Endothelial cell of umbilical vein (primary cell): Measurements from ENCODE around the gene PSMB9. TPM values are rescaled to one million over a fixed set of nuclear protein-coding genes. Genes with fewer than 3 reads are reported as not detected.

Source experiments
- BruUV-seq: library from RNA; stranded (reverse); fragments of 400-500 nt; replicated peaks from 2 replicates; lab custom pipeline; 2021; lab: Mats Ljungman, UMichigan
- CTCF ChIA-PET: fragments of 300-600, 350-600 bp; sonication (Branson Sonifier 250); formaldehyde crosslinking; loops from one replicate; lab custom pipeline; 2021; ENCODE audit warnings: antibody characterized with exemption, inconsistent platforms; lab: Charles Lee
- POLR2A ChIA-PET: fragments of 300-600, 350-600 bp; sonication (Branson Sonifier 250); formaldehyde crosslinking; loops from one replicate; lab custom pipeline; 2021; ENCODE audit warnings: antibody characterized with exemption, inconsistent platforms; lab: Charles Lee
- DNase-seq: peaks from one replicate; pipeline ENCODE4 v3.0.0-alpha.2; 2011; ENCODE audit warnings: low read depth, low spot score
- FAIRE-seq: peaks from 2 replicates; lab custom pipeline; 2011; peaks lifted over from hg19 to GRCh38; lab: Jason Lieb, UNC
- H2AFZ ChIP-seq: 2 replicates; pipeline ENCODE4 v1.6.0; 2012; ENCODE audit warnings: low read depth, low read length, control low read depth, inconsistent platforms
- H3K27ac ChIP-seq: 2 replicates; pipeline ENCODE4 v1.5.1; 2011; ENCODE audit warnings: low read depth, mild to moderate bottlenecking, control low read depth, low read length, moderate library complexity; ENCODE audit not compliant: insufficient read depth
- H3K27me3 ChIP-seq, 2 experiments: 2 replicates each; pipeline versions ENCODE4 v1.6.0 to v1.6.1; 2011; ENCODE audit warnings: low read length in 2 of 2, mixed read lengths in 1 of 2; ENCODE audit not compliant: control insufficient read depth in 2 of 2, insufficient read depth in 2 of 2
- H3K36me3 ChIP-seq, 2 experiments: 2 replicates in 1 of 2; 3 replicates in 1 of 2; pipeline ENCODE4 v1.5.1; 2011; ENCODE audit warnings: low read length in 2 of 2, mild to moderate bottlenecking in 1 of 2, moderate library complexity in 1 of 2; ENCODE audit not compliant: control insufficient read depth in 2 of 2, insufficient read depth in 2 of 2; ENCODE audit errors: extremely low read depth in 1 of 2
- H3K4me1 ChIP-seq: 3 replicates; pipeline ENCODE4 v1.5.1; 2011; ENCODE audit warnings: mild to moderate bottlenecking, low read length; ENCODE audit not compliant: control insufficient read depth, insufficient read depth; ENCODE audit errors: extremely low read depth
- H3K4me2 ChIP-seq: 2 replicates; pipeline ENCODE4 v1.6.1; 2011; ENCODE audit warnings: low read length, control low read depth, mixed read lengths; ENCODE audit not compliant: insufficient read depth
- H3K4me3 ChIP-seq, 3 experiments: fragments of 200-600 bp in 1 of 3; sonication (generic), shearing (Covaris generic) in 1 of 3; replicated peaks in 1 of 3; 2 replicates each; pipeline ENCODE4 v1.5.1; 2011 to 2016; ENCODE audit warnings: control low read depth in 3 of 3, low read length in 3 of 3, mild to moderate bottlenecking in 2 of 3, inconsistent platforms in 1 of 3, low read depth in 1 of 3, moderate library complexity in 1 of 3; ENCODE audit not compliant: insufficient read depth in 1 of 3
- H3K79me2 ChIP-seq: 2 replicates; pipeline ENCODE4 v1.6.0; 2012; ENCODE audit warnings: low read length, inconsistent platforms; ENCODE audit not compliant: control insufficient read depth, insufficient read depth
- H3K9ac ChIP-seq: replicated peaks from 2 replicates; pipeline ENCODE3; 2011; ENCODE audit warnings: low read length, control low read depth; ENCODE audit not compliant: insufficient read depth; ENCODE audit errors: extremely low read depth
- H3K9me1 ChIP-seq: replicated peaks from 3 replicates; pipeline ENCODE4 v1.6.0; 2011; ENCODE audit warnings: mild to moderate bottlenecking, low read length; ENCODE audit not compliant: control insufficient read depth, insufficient read depth; ENCODE audit errors: extremely low read depth
- H3K9me3 ChIP-seq: replicated peaks from 2 replicates; pipeline ENCODE4 v1.5.1; 2012; ENCODE audit warnings: low read length, inconsistent platforms; ENCODE audit not compliant: control insufficient read depth, insufficient read depth
- H4K20me1 ChIP-seq: replicated peaks from 2 replicates; pipeline ENCODE3; 2011; ENCODE audit warnings: mild to moderate bottlenecking, low read length; ENCODE audit not compliant: control insufficient read depth, insufficient read depth; ENCODE audit errors: extremely low read depth
- CTCF ChIP-seq, 2 donors: IDR thresholded peaks; 1 replicate in 1 of 2; 2 replicates in 1 of 2; pipeline ENCODE4 v1.5.1; 2011; ENCODE audit warnings: low read length in 2 of 2, mild to moderate bottlenecking in 2 of 2, moderate library complexity in 2 of 2, control low read depth in 1 of 2, inconsistent platforms in 1 of 2, low read depth in 1 of 2; ENCODE audit not compliant: insufficient read depth in 1 of 2; ENCODE audit errors: extremely low read depth in 1 of 2
- MAX ChIP-seq: IDR thresholded peaks from 2 replicates; pipeline ENCODE4 v1.6.1; 2011; ENCODE audit not compliant: insufficient read depth, insufficient read length
- MYC ChIP-seq: IDR thresholded peaks from one replicate; pipeline ENCODE4 v1.6.1; 2011; ENCODE audit warnings: mild to moderate bottlenecking, low read depth, low read length
- dilution Hi-C: fragments of 300-500 bp; cut with MboI; formaldehyde crosslinking; loops from one replicate; pipeline ENCODE4 v1.15.0; 2019; ENCODE audit warnings: low sequenced_read_pairs; ENCODE audit not compliant: extremely low pct_ligation_motif_present
- intact Hi-C: fragments of 100-400 bp; cut with micrococcal nuclease; formaldehyde crosslinking; loops from one replicate; pipeline ENCODE4 v1.10.0; 2022
- polyA plus RNA-seq, 4 experiments: library from polyadenylated mRNA; depleted of rRNA in 3 of 4; stranded (reverse) in 3 of 4; unstranded in 1 of 4; fragments of >200 nt; gene quantifications; 2 replicates each; pipeline versions ENCODE4 v1.2.1 to v1.2.3, GENCODE V29; 2011 to 2012; ENCODE audit warnings: missing spikeins in 1 of 4
- total RNA-seq: library from RNA; stranded (reverse); gene quantifications from 2 replicates; pipeline ENCODE4 v1.2.3, GENCODE V29; 2021

Gene PSMB9
- total and polyA plus RNA-seq, 2 donors (not counting 3 experiments of a cell fraction or from before 2014, with no cell fraction given): 6.3 TPM

- no peak for DNase-seq
- Histone ChIP-seq H3K4me2 (peak overlapping the region; percentile 75), H2AFZ (peak overlapping the region; percentile 61), H3K9ac (peak overlapping the region; percentile 50), H3K4me1 (peaks cover 13% of the 10 kb centered on the region), H3K79me2 (no peaks in the 10 kb centered on the region), H3K27me3 (peaks cover 0 to 15% of the 10 kb centered on the region in 2 experiments), H3K9me3 (no peaks in the 10 kb centered on the region), H3K27ac (no peak overlapping the region), H3K36me3 (no peaks in the 10 kb centered on the region), H3K9me1 (no peaks in the 10 kb centered on the region), H3K4me3 (peak overlapping the region; percentile 63 to 83 (median 75)), H4K20me1 (no peaks in the 10 kb centered on the region)
- CTCF ChIA-PET: interaction anchor here (1.3 to 8.1 kb wide), 10 partner anchors 8 to 466 kb away, joined by 3 to 274 read pairs (median 19); partner anchors contain the start of genes PSMB8, TAP2 and ZBTB22
- POLR2A ChIA-PET: interaction anchor here (2.2 kb wide), 1 partner anchor 14 kb away, joined by 12 read pairs; the partner anchor contains the start of gene TAP2
- BruUV-seq: no TSS peak
- dilution Hi-C loops (no loop called here), intact Hi-C loops (no loop called here)
- no peak for FAIRE-seq
- TF ChIP-seq CTCF (IDR thresholded peaks at IDR 0.05; ENCODE audit: extremely low read depth in 1 of 2, insufficient read depth in 1 of 2, low read depth in 1 of 2, low read length in 2 of 2) (no peak), MAX (no peak), MYC (no peak)
These were observed 1.8 kb upstream of the PSMB9 start for GRCh38 chr6:32852018-32852843.
